ENCODE data around the gene FTO.

Gene FTO

GRCh38 chr16:54115558-54115957 lies 411.6 kb downstream of the FTO start:
- no peaks in the 10 kb centered on the region for H3K27me3 ChIP-seq (ENCODE audit: insufficient read depth, low read depth)
- H2AFZ ChIP-seq (ENCODE audit: low read depth) = no peak overlapping the region
- no peaks in the 10 kb centered on the region for H3K36me3 ChIP-seq (ENCODE audit: insufficient read depth)
- H4K20me1 ChIP-seq (ENCODE audit: insufficient read depth) = no peaks in the 10 kb centered on the region
- H3K27ac ChIP-seq = no peak overlapping the region
- no peaks in the 10 kb centered on the region for H3K79me2 ChIP-seq (ENCODE audit: insufficient read depth, low read depth)
- no peak overlapping the region for H3K4me2 ChIP-seq
- H3K9ac ChIP-seq = no peak overlapping the region
- no peak overlapping the region for H3K4me3 ChIP-seq (IDR thresholded peaks at IDR 0.05; ENCODE audit: insufficient read depth, low read depth, low read length)
- no peaks in the 10 kb centered on the region for H3K4me1 ChIP-seq (ENCODE audit: low read depth, poor library complexity, severe bottlenecking)
- TF ChIP-seq CTCF (conservative IDR thresholded peaks at IDR 0.05; ENCODE audit: low read depth, low read length) = no peak

DNA sequence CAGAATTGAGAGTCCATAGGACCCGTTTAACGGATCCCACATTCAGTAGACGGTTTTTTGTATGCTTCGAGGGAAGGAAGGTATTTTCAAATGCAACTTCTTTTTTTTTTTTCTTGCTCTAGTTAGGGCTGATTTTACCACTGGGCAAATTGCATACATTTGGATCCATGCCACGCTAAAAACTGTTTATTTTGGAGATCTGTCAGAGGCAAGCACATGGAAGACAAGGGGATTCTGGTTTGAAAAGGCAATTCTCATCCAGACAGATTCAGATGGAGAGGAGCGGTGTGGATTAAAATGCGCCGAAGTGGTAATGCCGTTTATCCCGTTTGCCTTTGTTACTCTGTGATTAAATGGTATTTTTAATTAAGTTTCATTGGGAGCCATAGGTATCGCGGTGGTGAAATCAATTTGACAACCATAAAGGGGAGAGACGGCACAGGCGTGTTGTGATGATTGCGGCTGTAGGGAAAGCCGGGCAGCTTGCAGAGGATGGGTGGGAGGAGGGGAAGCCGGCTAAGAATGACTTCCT lies 412.2 kb downstream of the FTO start:
- no peak overlapping the region for H3K27ac ChIP-seq
- no peaks in the 10 kb centered on the region for H3K79me2 ChIP-seq (ENCODE audit: insufficient read depth, low read depth)
- TF ChIP-seq CTCF (conservative IDR thresholded peaks at IDR 0.05; ENCODE audit: low read depth, low read length) = no peak
- H3K27me3 ChIP-seq (ENCODE audit: insufficient read depth, low read depth) = no peaks in the 10 kb centered on the region
- H3K4me1 ChIP-seq (ENCODE audit: low read depth, poor library complexity, severe bottlenecking) = no peaks in the 10 kb centered on the region
- no peaks in the 10 kb centered on the region for H4K20me1 ChIP-seq (ENCODE audit: insufficient read depth)
- H3K9ac ChIP-seq = no peak overlapping the region
- H3K36me3 ChIP-seq (ENCODE audit: insufficient read depth) = no peaks in the 10 kb centered on the region
- no peak overlapping the region for H3K4me2 ChIP-seq
- H2AFZ ChIP-seq (ENCODE audit: low read depth) = no peak overlapping the region
- no peak overlapping the region for H3K4me3 ChIP-seq (IDR thresholded peaks at IDR 0.05; ENCODE audit: insufficient read depth, low read depth, low read length)

DNA sequence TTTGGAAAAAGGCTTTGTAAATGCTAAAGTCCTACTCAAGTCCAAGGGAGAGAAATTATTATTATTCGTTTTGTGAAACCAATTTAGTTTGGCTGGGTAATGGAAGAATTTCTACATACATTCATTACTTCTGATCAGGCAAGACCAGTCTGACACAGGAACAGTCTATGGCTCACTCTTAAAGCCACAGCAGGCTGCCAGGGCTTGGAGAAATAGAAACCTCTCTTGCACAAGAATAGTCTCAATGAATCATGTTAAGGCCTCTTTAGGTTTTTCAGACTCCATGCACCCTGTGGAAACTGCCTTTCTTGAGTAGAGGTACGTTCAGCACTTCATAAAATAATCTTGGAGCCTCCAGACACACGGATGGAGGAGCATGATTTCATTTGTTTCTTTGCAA lies 414.9 kb downstream of the FTO start:
- H3K9ac ChIP-seq = no peak overlapping the region
- TF ChIP-seq CTCF (conservative IDR thresholded peaks at IDR 0.05; ENCODE audit: low read depth, low read length) = no peak
- no peak overlapping the region for H3K4me3 ChIP-seq (IDR thresholded peaks at IDR 0.05; ENCODE audit: insufficient read depth, low read depth, low read length)
- H3K4me1 ChIP-seq (ENCODE audit: low read depth, poor library complexity, severe bottlenecking) = no peaks in the 10 kb centered on the region
- H3K36me3 ChIP-seq (ENCODE audit: insufficient read depth) = no peaks in the 10 kb centered on the region
- no peaks in the 10 kb centered on the region for H4K20me1 ChIP-seq (ENCODE audit: insufficient read depth)
- H3K27ac ChIP-seq = no peak overlapping the region
- no peaks in the 10 kb centered on the region for H3K79me2 ChIP-seq (ENCODE audit: insufficient read depth, low read depth)
- H2AFZ ChIP-seq (ENCODE audit: low read depth) = no peak overlapping the region
- no peak overlapping the region for H3K4me2 ChIP-seq
- no peaks in the 10 kb centered on the region for H3K27me3 ChIP-seq (ENCODE audit: insufficient read depth, low read depth)

- Histone ChIP-seq H3K27ac (no peak overlapping the region), H3K27me3 (ENCODE audit: insufficient read depth, low read depth) (no peaks in the 10 kb centered on the region), H3K36me3 (ENCODE audit: insufficient read depth) (no peaks in the 10 kb centered on the region), H2AFZ (ENCODE audit: low read depth) (no peak overlapping the region), H3K9ac (no peak overlapping the region), H3K79me2 (ENCODE audit: insufficient read depth, low read depth) (no peaks in the 10 kb centered on the region), H3K4me2 (no peak overlapping the region), H4K20me1 (ENCODE audit: insufficient read depth) (no peaks in the 10 kb centered on the region), H3K4me1 (ENCODE audit: low read depth, poor library complexity, severe bottlenecking) (no peaks in the 10 kb centered on the region), H3K4me3 (IDR thresholded peaks at IDR 0.05; ENCODE audit: insufficient read depth, low read depth, low read length) (no peak overlapping the region)
- TF ChIP-seq CTCF (conservative IDR thresholded peaks at IDR 0.05; ENCODE audit: low read depth, low read length) = no peak
Observed at GRCh38 chr16:54120846-54121480, 417.0 kb downstream of the FTO start.
